ENCODE results near the gene ATP6V1C2.
"Not testable (repeated sequence)": the region's sequence is repeated elsewhere in the genome, so short reads cannot be mapped to it uniquely, and the experiment has no call there.

Gene ATP6V1C2

DNA sequence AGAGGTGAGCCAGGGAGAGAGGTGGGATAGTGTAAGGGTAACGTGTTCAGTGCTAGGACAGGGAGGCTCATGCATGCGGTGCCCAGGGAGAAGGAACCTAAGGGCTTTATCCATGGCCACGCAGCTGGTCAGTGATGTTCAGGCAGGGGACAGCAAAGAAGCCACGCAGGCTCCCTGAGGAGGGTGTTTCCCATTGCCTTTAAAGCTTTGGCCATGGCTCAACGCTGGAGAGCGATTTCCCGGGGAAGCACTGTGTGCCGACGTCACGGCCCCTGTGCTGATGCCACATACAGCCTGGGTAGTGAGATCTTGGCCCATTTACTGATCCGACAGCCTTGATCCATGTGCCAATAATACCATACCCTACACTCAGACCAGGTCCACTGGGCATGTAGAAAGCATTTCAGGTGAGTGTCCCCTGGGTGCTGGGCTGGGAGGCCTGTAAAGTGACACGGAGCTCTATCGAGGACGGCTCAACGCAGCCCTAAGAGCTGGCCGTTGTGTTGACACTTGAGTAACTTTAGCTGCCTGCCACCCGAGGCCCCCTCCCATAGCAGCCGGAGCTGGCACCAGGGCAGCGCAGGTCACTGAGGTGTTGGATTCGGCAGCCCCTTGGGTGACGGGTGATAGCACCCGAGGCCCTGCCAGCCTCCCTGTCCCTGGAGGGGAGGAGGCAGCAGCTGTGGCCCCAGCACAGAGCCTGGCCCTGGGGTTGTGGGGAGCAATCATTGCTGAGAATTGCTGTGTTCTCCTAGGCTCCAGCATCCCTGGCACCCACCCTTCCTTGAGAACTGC lies 49.7 kb downstream of the ATP6V1C2 start:
- DNase-seq (ENCODE audit: low spot score): no peak

DNA sequence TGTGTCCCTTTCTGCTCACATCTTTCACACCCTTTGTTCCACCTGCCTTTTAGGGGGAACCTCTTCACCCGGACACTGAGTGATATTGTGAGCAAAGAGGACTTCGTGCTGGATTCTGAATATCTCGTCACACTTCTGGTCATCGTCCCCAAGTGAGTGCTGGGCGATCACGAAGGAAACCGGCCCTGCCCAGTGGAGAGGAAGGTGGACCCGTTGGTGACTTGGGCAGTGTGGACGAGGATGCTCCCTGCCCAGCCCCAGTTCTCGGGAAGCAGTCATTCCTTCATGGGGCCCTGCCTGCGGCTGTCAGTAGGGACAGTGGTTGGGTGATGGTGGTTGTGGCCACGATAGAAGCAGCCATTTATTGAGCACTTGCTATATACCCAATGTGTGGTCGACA lies 50.4 kb downstream of the ATP6V1C2 start:
- no peak for DNase-seq (ENCODE audit: low spot score)

DNA sequence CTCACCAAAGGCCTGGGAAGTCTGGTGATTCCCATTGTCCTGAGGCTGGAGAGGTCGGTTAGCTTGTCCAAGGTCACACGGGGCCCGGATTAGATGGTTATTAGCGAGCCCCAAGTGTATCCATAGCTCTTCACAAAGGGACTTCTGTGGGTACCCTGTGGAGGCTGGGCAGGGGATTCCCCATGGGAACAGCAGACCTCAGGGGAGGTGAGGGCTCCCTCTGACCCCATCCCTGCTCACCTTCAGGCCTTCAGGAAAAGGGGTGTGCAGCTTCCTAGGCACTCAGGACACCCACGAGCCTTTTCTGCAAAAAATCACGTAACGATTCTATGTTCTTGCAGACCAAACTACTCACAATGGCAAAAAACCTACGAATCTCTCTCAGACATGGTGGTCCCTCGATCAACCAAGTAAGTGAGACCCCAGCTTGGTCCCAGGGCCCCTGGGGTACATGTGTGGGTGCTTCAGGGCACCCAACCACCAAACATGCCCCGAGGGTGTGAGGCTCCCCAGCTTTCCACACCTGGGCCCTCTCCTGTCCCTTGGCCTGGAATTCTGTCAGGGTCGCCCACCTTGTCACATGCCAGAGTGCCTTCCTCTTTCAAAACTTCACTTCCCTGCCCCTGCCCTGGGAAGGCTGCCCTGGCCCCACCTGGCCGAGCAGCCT lies 50.9 kb downstream of the ATP6V1C2 start:
- DNase-seq (ENCODE audit: low spot score): no peak

- DNase-seq (ENCODE audit: low spot score): no peak
Observed at GRCh38 chr2:10772868-10773215, 51.4 kb downstream of the ATP6V1C2 start.

- no peak for DNase-seq (ENCODE audit: low spot score)
Observed at GRCh38 chr2:10773821-10774341, 52.5 kb downstream of the ATP6V1C2 start.

DNA sequence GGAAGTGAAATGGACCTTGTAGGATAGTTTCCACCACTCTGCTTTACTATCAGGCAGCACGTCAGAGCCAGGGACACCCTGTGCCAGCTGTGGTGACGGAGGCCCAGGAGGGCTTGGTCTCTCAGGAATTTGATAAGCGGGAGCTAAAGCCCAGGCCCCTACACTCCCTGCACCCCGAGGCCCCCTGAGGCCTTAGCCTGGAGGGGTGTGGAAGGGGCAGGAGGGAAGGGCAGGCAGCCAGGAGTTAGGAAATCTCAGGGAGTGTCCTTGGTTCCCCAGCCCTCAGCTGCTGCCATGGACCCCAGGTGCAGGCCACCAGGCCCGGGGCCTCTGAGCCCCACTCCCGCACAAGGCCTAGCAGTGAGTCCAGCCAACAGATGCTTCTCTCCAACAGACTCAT lies 53.0 kb downstream of the ATP6V1C2 start:
- DNase-seq (ENCODE audit: low spot score): no peak

- no peak for DNase-seq (ENCODE audit: low spot score)
Observed at GRCh38 chr2:10775021-10775780, 53.8 kb downstream of the ATP6V1C2 start.

DNA sequence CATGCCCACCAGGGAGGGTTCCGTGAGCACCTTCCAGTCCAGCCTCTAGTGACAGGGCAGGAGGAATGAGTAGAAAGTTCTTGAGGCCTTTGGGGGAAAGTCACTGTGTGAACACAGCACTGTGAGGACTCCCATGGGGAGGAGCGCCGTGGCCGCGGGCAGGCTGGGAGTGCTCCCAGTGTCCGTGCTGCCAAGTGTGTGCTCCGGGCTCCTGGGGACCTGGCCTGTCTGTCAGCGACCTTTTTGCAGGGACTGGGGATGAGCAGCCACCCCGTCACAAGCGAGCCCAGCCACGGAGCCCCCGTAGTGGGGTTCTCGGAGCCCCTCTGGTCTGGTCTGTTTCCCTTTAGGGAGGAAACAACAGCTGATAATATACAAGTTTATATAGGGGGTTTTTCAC lies 54.4 kb downstream of the ATP6V1C2 start:
- no peak for DNase-seq (ENCODE audit: low spot score)

DNA sequence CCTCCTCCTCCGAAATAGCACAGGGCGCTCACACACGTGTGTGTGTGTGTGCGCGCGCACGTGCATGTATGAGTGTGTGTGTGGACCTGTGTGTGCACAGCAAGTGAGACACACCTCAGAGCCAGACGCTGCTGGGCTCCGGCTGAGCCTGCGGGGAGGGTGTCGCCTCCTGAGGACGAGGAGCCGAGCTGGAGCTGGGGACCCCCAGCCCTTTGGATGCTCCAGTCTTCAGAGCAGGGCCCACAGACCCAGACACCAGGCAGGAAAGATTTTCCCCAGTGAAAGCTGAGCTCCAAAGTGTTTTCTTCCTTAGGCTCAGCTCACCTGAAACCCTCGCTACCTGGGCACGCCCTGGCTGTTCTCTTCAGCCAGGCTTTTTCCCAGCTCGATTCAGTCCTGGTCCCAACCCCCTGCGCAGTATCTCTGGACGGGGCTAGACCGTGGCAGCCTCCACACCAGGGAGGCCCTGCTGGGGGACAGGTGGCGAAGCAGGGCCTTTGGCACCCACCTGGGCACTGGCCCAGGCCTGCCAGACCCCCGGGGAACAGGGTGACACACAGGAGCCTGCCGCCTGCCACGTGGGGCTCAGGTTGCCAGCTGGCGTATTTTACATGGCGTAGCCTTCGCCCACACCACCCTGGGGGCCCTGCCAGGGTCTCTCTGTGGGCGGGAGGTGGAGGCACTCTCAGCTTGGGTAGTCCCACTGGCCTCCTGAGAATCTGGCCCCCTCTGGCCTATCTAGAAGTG lies 55.0 kb downstream of the ATP6V1C2 start:
- DNase-seq (ENCODE audit: low spot score): no peak

- DNase-seq (ENCODE audit: low spot score): no peak
Observed at GRCh38 chr2:10777111-10777841, 55.8 kb downstream of the ATP6V1C2 start.

- no peak for DNase-seq (ENCODE audit: low spot score)
Observed at GRCh38 chr2:10777842-10778723, 56.7 kb downstream of the ATP6V1C2 start.

- no peak for DNase-seq (ENCODE audit: low spot score)
Observed at GRCh38 chr2:10778724-10779115, 57.3 kb downstream of the ATP6V1C2 start.

DNA sequence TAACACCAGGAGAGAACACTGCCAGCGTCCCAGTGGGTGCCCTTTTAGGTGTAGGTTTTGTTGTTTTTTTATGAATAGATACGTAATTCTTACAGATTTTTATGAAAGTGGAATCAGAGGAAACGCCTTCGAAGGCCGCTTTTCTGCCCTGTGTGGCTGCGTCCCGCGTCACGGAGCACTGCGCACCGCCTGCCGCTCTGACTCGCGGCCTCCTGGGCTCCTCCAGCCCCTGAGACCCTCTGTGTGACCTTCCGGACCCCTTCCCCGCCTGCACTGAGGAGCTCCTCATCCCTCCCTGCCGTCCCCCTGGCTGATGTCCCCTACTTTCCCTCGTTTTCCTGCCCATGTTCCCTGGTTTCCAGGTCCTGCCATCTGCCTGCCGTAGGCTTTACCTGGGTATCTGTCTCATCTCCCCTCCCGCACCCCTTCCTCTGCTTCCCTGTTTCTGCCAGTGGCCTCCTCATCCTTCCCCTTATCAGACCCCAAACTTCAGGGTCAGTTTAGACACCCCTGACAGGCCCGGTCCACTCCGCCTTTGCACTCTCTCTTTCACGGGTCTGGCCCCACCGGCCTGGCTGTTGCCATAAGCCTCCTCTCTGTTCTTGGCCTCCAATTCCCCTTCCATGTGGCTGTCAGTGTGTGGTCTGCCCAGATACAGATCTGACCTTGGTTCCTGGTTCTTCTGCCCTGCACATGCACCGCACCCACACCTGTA lies 58.5 kb downstream of the ATP6V1C2 start:
- DNase-seq (ENCODE audit: low spot score): no peak

DNA sequence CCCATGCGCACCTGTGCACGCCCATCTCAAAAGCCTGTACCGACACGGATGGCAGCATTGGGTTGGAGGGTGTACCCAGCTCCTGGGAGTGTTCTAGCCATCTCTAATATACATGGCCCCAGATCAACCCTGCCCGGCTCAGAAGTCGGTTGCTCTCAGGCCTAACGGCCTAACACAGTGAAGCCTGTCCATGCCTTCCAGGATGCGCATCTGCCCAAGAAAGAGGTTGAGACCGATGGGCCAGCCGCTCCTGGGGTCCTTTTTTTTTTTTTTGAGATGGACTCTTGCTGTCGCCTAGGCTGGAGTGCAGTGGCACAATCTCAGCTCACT lies 59.0 kb downstream of the ATP6V1C2 start:
- DNase-seq (ENCODE audit: low spot score): no peak

DNA sequence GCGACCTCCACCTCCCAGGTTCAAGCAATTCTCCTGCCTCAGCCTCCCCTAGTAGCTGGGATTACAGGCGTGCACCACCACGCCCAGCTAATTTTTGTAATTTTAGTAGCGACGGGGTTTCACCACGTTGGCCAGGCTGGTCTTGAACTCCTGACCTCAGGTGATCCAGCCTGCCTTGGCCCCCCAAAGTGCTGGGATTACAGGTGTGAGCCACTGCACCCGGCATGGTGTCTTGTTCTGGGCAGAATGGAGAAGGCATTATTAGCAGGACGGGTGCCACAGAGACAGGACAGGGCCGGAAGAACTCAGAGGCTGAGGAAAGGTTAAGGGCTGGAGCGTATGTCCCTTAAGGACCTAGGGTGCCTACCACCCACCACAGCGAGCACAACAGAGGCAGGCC lies 59.4 kb downstream of the ATP6V1C2 start:
- DNase-seq (ENCODE audit: low spot score): not testable (repeated sequence)

- no peak for DNase-seq (ENCODE audit: low spot score)
Observed at GRCh38 chr2:10781746-10782145, 60.3 kb downstream of the ATP6V1C2 start.

- DNase-seq (ENCODE audit: low spot score): no peak
Observed at GRCh38 chr2:10783421-10783820, 62.0 kb downstream of the ATP6V1C2 start.

DNA sequence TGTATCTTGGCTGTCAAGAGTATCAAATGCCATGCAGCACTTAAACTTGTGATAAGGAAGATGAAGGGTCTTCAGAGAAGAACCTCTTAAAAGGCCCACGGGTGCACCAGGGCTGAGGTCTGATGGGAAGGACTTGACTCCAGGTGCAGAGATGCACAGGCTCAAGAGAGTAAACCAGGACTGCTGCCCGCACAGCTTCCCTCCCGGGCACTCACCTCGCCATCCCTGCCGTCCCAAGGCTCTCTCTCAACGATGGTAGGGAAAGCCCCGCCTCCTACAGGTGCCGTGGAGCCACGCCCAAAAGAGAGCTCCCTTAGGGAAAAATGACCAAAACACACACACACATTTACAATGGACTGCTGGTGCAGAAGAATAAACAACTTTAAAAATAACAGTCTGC lies 63.3 kb downstream of the ATP6V1C2 start:
- DNase-seq (ENCODE audit: low spot score): no peak

- no peak for DNase-seq (ENCODE audit: low spot score)
Observed at GRCh38 chr2:10785260-10785659, 63.8 kb downstream of the ATP6V1C2 start.
